ENCODE measurements around the gene NCAPG. TPM values are rescaled to one million over a fixed set of nuclear protein-coding genes. Genes with fewer than 3 reads are reported as not detected.

Gene NCAPG, protein sequence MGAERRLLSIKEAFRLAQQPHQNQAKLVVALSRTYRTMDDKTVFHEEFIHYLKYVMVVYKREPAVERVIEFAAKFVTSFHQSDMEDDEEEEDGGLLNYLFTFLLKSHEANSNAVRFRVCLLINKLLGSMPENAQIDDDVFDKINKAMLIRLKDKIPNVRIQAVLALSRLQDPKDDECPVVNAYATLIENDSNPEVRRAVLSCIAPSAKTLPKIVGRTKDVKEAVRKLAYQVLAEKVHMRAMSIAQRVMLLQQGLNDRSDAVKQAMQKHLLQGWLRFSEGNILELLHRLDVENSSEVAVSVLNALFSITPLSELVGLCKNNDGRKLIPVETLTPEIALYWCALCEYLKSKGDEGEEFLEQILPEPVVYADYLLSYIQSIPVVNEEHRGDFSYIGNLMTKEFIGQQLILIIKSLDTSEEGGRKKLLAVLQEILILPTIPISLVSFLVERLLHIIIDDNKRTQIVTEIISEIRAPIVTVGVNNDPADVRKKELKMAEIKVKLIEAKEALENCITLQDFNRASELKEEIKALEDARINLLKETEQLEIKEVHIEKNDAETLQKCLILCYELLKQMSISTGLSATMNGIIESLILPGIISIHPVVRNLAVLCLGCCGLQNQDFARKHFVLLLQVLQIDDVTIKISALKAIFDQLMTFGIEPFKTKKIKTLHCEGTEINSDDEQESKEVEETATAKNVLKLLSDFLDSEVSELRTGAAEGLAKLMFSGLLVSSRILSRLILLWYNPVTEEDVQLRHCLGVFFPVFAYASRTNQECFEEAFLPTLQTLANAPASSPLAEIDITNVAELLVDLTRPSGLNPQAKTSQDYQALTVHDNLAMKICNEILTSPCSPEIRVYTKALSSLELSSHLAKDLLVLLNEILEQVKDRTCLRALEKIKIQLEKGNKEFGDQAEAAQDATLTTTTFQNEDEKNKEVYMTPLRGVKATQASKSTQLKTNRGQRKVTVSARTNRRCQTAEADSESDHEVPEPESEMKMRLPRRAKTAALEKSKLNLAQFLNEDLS
- 2.8 TPM for polyA plus RNA-seq (2012; ENCODE audit: insufficient read depth, insufficient read length, low read depth)

GRCh38 chr4:17810260-17811077, at the start of gene NCAPG, which contains the start of gene DCAF16:
Gene NCAPG, plus strand, starts transcription at chr4:17810979. Its CDS starts 99 bp downstream, at chr4:17811078.
Gene DCAF16, minus strand, starts transcription at chr4:17810757. Its CDS starts 6,616 bp downstream, at chr4:17804141.
- Histone ChIP-seq H3K4me1 (peaks cover 6% of the 10 kb centered on the region; the same call in 1 of the 2 replicates), H3K27me3 (no peaks in the 10 kb centered on the region), H3K36me3 (peaks cover 27% of the 10 kb centered on the region), H3K9me3 (no peaks in the 10 kb centered on the region), H3K4me3 (ENCODE audit: low read depth, low read length) (peak within 1 kb of the TSS; percentile 87)
- TF ChIP-seq, protein P1, sequence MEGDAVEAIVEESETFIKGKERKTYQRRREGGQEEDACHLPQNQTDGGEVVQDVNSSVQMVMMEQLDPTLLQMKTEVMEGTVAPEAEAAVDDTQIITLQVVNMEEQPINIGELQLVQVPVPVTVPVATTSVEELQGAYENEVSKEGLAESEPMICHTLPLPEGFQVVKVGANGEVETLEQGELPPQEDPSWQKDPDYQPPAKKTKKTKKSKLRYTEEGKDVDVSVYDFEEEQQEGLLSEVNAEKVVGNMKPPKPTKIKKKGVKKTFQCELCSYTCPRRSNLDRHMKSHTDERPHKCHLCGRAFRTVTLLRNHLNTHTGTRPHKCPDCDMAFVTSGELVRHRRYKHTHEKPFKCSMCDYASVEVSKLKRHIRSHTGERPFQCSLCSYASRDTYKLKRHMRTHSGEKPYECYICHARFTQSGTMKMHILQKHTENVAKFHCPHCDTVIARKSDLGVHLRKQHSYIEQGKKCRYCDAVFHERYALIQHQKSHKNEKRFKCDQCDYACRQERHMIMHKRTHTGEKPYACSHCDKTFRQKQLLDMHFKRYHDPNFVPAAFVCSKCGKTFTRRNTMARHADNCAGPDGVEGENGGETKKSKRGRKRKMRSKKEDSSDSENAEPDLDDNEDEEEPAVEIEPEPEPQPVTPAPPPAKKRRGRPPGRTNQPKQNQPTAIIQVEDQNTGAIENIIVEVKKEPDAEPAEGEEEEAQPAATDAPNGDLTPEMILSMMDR (IDR thresholded peaks at IDR 0.05; ENCODE audit: low read depth, low read length), result no peak
- DNase-seq, result peak; percentile 99

DNA sequence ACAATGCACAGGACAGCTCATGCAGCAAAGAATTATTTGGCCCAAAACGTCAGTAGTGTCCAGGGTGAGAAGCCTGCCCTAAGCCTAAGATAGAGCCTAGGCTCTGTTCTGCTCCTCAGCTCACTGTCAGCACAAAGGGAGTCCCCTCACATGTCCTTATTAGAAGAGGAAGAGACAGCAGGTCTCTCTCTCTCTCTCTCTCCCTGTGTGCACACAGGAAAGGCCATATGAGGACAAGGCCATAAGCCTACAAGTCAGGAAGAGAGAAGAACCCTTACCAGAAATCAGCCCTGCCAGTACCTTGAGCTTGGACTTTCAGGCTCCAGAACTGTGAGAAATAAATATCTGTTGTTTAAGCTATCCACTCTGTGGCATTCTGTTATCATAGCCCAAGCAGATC, 49.7 kb upstream of the NCAPG start:
- no peaks in the 10 kb centered on the region for H3K27me3 ChIP-seq
- no peaks in the 10 kb centered on the region for H3K9me3 ChIP-seq
- DNase-seq, result no peak
- H3K4me3 ChIP-seq (ENCODE audit: low read depth, low read length), result no peak overlapping the region
- H3K4me1 ChIP-seq, result no peaks in the 10 kb centered on the region; the same call in none of the 2 replicates
- TF ChIP-seq, protein P1 (IDR thresholded peaks at IDR 0.05; ENCODE audit: low read depth, low read length), result no peak
- no peaks in the 10 kb centered on the region for H3K36me3 ChIP-seq

DNA sequence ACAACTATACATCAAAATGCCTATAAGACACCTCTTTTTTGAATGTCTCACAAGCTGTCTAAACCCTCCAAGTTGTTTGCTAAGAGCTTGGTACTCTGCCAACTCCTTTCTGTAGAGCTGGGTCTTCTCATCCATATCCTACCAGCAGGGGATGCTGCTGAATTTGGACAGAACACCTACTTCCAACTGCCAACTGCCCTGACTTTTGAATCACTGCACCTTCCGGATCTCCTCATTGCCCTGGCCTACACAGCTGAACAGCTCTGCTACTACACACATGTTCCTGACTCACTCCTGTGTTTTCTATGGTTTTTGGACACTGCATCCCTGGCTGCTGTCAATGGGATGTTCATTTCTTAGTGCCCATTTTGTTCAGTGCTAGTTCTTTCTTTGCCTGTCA, 48.1 kb upstream of the NCAPG start:
- H3K36me3 ChIP-seq, result no peaks in the 10 kb centered on the region
- no peaks in the 10 kb centered on the region; the same call in 1 of the 2 replicates for H3K9me3 ChIP-seq
- TF ChIP-seq, protein P1 (IDR thresholded peaks at IDR 0.05; ENCODE audit: low read depth, low read length), result peak; percentile 54
- peak; percentile 32 for DNase-seq
- H3K4me3 ChIP-seq (ENCODE audit: low read depth, low read length), result no peak overlapping the region
- no peaks in the 10 kb centered on the region for H3K27me3 ChIP-seq
- no peaks in the 10 kb centered on the region; the same call in none of the 2 replicates for H3K4me1 ChIP-seq

- H3K9me3 ChIP-seq, result no peaks in the 10 kb centered on the region; the same call in 1 of the 2 replicates
- no peak for DNase-seq
- no peaks in the 10 kb centered on the region for H3K27me3 ChIP-seq
- H3K4me1 ChIP-seq, result no peaks in the 10 kb centered on the region; the same call in none of the 2 replicates
- no peak overlapping the region for H3K4me3 ChIP-seq (ENCODE audit: low read depth, low read length)
- TF ChIP-seq, protein P1 (IDR thresholded peaks at IDR 0.05; ENCODE audit: low read depth, low read length), result no peak
- no peaks in the 10 kb centered on the region for H3K36me3 ChIP-seq
Measured at GRCh38 chr4:17763416-17763815, 47.4 kb upstream of the NCAPG start.

DNA sequence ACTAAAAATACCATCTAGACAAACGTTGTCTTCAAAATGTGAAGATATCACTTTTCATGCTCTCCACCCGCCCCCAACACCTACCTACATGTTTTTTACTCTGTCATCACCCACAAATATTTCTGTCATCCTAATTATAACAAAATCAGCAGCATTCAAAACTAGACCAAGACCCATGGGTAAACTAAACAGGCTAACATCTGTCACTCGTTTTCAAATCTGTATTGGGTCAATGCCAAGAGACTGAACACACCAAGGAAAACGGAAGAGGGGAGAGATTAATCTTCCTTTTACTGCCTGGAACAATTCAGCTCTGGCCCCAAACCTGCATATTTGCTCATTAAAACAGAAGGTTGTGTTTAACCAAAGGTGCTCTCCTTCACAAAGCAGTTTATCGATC, 46.8 kb upstream of the NCAPG start:
- Histone ChIP-seq H3K9me3 (no peaks in the 10 kb centered on the region; the same call in 1 of the 2 replicates), H3K4me3 (ENCODE audit: low read depth, low read length) (no peak overlapping the region), H3K4me1 (no peaks in the 10 kb centered on the region; the same call in none of the 2 replicates), H3K36me3 (no peaks in the 10 kb centered on the region), H3K27me3 (no peaks in the 10 kb centered on the region)
- DNase-seq, result no peak
- TF ChIP-seq, protein P1 (IDR thresholded peaks at IDR 0.05; ENCODE audit: low read depth, low read length), result no peak
